ENCODE data around the gene XRCC5. TPM values are rescaled to one million over a fixed set of nuclear protein-coding genes. Genes with fewer than 3 reads are reported as not detected.

XRCC5 gene
- total and polyA plus RNA-seq, 7 experiments from 2014 or later, result 168 to 347 (median 231) TPM

GRCh38 chr2:216119986-216120385 lies 10.8 kb downstream of the XRCC5 start:
- H3K36me3 Mint-ChIP-seq, result peaks cover 17 to 65% (median 58%) of the 10 kb centered on the region in 5 donors
- peak overlapping the region; percentile 47 for H3K27ac ChIP-seq (ENCODE audit: low read depth, low read length)

GRCh38 chr2:216121255-216121654 lies 12.1 kb downstream of the XRCC5 start:
- peaks cover 6 to 37% of the 10 kb centered on the region in 2 donors for H3K4me1 ChIP-seq (ENCODE audit: control insufficient read depth in 2 of 2, insufficient read depth in 2 of 2, low read length in 2 of 2)
- no peak for DNase-seq
- H3K4me3 ChIP-seq (ENCODE audit: low read length), result no peak overlapping the region
- Mint-ChIP-seq H3K27me3 (no peaks in the 10 kb centered on the region), H3K27ac (peak overlapping the region in 8 of 9 donors; percentile 60 to 86 (median 77)), H3K9me3 (no peaks in the 10 kb centered on the region), H3K4me1 (peaks cover 46 to 92% (median 76%) of the 10 kb centered on the region in 7 donors), H3K4me3 (peak overlapping the region in 5 of 10 donors; percentile 17 to 99 (median 52)), H3K36me3 (peaks cover 17 to 74% (median 59%) of the 10 kb centered on the region in 5 donors)
- ChIA-PET POLR2A (interaction anchor here (1.8 kb wide), 1 partner anchor 11 kb away, joined by 13 read pairs; the partner anchor contains the start of gene XRCC5), CTCF (no interaction called here)
- H3K27ac ChIP-seq (ENCODE audit: low read depth, low read length), result peak overlapping the region; percentile 35
- no peaks in the 10 kb centered on the region for H3K9me3 ChIP-seq (ENCODE audit: control insufficient read depth in 2 of 3, low read length in 3 of 3)
- H3K36me3 ChIP-seq (ENCODE audit: control insufficient read depth in 2 of 3, insufficient read depth in 3 of 3, low read length in 3 of 3), result peaks cover 49 to 83% (median 65%) of the 10 kb centered on the region in 3 experiments
- ATAC-seq, result no peak
- H3K27me3 ChIP-seq (ENCODE audit: control insufficient read depth in 2 of 2, insufficient read depth in 2 of 2, low read length in 2 of 2), result no peaks in the 10 kb centered on the region
- intact Hi-C loops (cut with micrococcal nuclease), result no loop called here

More at GRCh38 chr2:216119986-216120385, 10.8 kb downstream of the XRCC5 start:
- ATAC-seq, result peak; percentile 75
- Histone ChIP-seq H3K4me3 (ENCODE audit: low read length) (no peak overlapping the region), H3K4me1 (ENCODE audit: control insufficient read depth in 2 of 2, insufficient read depth in 2 of 2, low read length in 2 of 2) (peaks cover 12 to 41% of the 10 kb centered on the region in 2 donors), H3K27me3 (ENCODE audit: control insufficient read depth in 2 of 2, insufficient read depth in 2 of 2, low read length in 2 of 2) (no peaks in the 10 kb centered on the region), H3K9me3 (ENCODE audit: control insufficient read depth in 2 of 3, low read length in 3 of 3) (no peaks in the 10 kb centered on the region), H3K36me3 (ENCODE audit: control insufficient read depth in 2 of 3, insufficient read depth in 3 of 3, low read length in 3 of 3) (peaks cover 43 to 74% (median 62%) of the 10 kb centered on the region in 3 experiments)
- peak overlapping the region; percentile 70 to 90 (median 86) for H3K27ac Mint-ChIP-seq
- no peaks in the 10 kb centered on the region for H3K9me3 Mint-ChIP-seq
- H3K4me3 Mint-ChIP-seq, result peak overlapping the region; percentile 6 to 99 (median 60)
- intact Hi-C loops (cut with micrococcal nuclease), result loop anchor here (1.0 kb wide), 3 partner anchors 7 to 11 kb away; no protein-coding TSS in a partner anchor
- peaks cover 48 to 94% (median 87%) of the 10 kb centered on the region in 7 donors for H3K4me1 Mint-ChIP-seq
- DNase-seq, result peak in 6 of 9 donors; percentile 19 to 64 (median 48)
- H3K27me3 Mint-ChIP-seq, result no peaks in the 10 kb centered on the region
- ChIA-PET POLR2A (interaction anchor here (1.5 to 1.8 kb wide), 3 partner anchors 10 to 12 kb away, joined by 5 to 13 read pairs (median 5); partner anchors contain the start of gene XRCC5), CTCF (interaction anchor here (1.3 to 1.5 kb wide), 2 partner anchors 10 to 56 kb away, joined by 3 to 5 read pairs; no protein-coding TSS in a partner anchor)

- Mint-ChIP-seq H3K27me3 (no peaks in the 10 kb centered on the region), H3K4me1 (peaks cover 26 to 87% (median 70%) of the 10 kb centered on the region in 7 donors), H3K4me3 (peak overlapping the region in 2 of 10 donors; percentile 11 to 18), H3K27ac (peak overlapping the region in 4 of 9 donors; percentile 31 to 56 (median 47)), H3K36me3 (peaks cover 15 to 71% (median 63%) of the 10 kb centered on the region in 5 donors), H3K9me3 (no peaks in the 10 kb centered on the region)
- Histone ChIP-seq H3K27me3 (ENCODE audit: control insufficient read depth in 2 of 2, insufficient read depth in 2 of 2, low read length in 2 of 2) (no peaks in the 10 kb centered on the region), H3K27ac (ENCODE audit: low read depth, low read length) (no peak overlapping the region), H3K9me3 (ENCODE audit: control insufficient read depth in 2 of 3, low read length in 3 of 3) (no peaks in the 10 kb centered on the region), H3K4me1 (ENCODE audit: control insufficient read depth in 2 of 2, insufficient read depth in 2 of 2, low read length in 2 of 2) (peaks cover 0 to 7% of the 10 kb centered on the region in 2 donors), H3K36me3 (ENCODE audit: control insufficient read depth in 2 of 3, insufficient read depth in 3 of 3, low read length in 3 of 3) (peaks cover 40 to 78% (median 67%) of the 10 kb centered on the region in 3 experiments), H3K4me3 (ENCODE audit: low read length) (no peak overlapping the region)
- no peak for DNase-seq
- CTCF ChIA-PET, result no interaction called here
- intact Hi-C loops (cut with micrococcal nuclease), result loop anchor here in 1 of 2 donors (1.0 to 5.0 kb wide), 2 partner anchors 8 to 35 kb away; no protein-coding TSS in a partner anchor
- ATAC-seq, result no peak
- POLR2A ChIA-PET, result interaction anchor here (0.6 to 0.7 kb wide), 2 partner anchors 9 to 245 kb away, joined by 3 read pairs; partner anchors contain the start of gene MARCHF4
Measured at GRCh38 chr2:216126943-216127342, 17.8 kb downstream of the XRCC5 start.

GRCh38 chr2:216130346-216130971 lies 21.3 kb downstream of the XRCC5 start:
- intact Hi-C loops (cut with micrococcal nuclease), result no loop called here
- Mint-ChIP-seq H3K27me3 (no peaks in the 10 kb centered on the region), H3K4me3 (peak overlapping the region in 5 of 10 donors; percentile 6 to 58 (median 42)), H3K36me3 (peaks cover 18 to 77% (median 72%) of the 10 kb centered on the region in 5 donors), H3K9me3 (no peaks in the 10 kb centered on the region), H3K27ac (peak overlapping the region; percentile 6 to 75 (median 56)), H3K4me1 (peaks cover 30 to 89% (median 79%) of the 10 kb centered on the region in 7 donors)
- H3K36me3 ChIP-seq (ENCODE audit: control insufficient read depth in 2 of 3, insufficient read depth in 3 of 3, low read length in 3 of 3), result peaks cover 40 to 79% (median 70%) of the 10 kb centered on the region in 3 experiments
- H3K27ac ChIP-seq (ENCODE audit: low read depth, low read length), result no peak overlapping the region
- no peaks in the 10 kb centered on the region for H3K9me3 ChIP-seq (ENCODE audit: control insufficient read depth in 2 of 3, low read length in 3 of 3)
- ATAC-seq (no peak), DNase-seq (no peak)
- no peaks in the 10 kb centered on the region for H3K27me3 ChIP-seq (ENCODE audit: control insufficient read depth in 2 of 2, insufficient read depth in 2 of 2, low read length in 2 of 2)
- H3K4me1 ChIP-seq (ENCODE audit: control insufficient read depth in 2 of 2, insufficient read depth in 2 of 2, low read length in 2 of 2), result peaks cover 0 to 19% of the 10 kb centered on the region in 2 donors
- ChIA-PET POLR2A (interaction anchor here (0.6 to 1.3 kb wide), 3 partner anchors 11 to 25 kb away, joined by 3 to 5 read pairs (median 4); no protein-coding TSS in a partner anchor), CTCF (interaction anchor here (1.4 kb wide), 1 partner anchor 10 kb away, joined by 4 read pairs; no protein-coding TSS in a partner anchor)
- no peak overlapping the region for H3K4me3 ChIP-seq (ENCODE audit: low read length)

GRCh38 chr2:216131175-216131926 lies 22.2 kb downstream of the XRCC5 start:
- no peaks in the 10 kb centered on the region for H3K9me3 Mint-ChIP-seq
- Histone ChIP-seq H3K9me3 (ENCODE audit: control insufficient read depth in 2 of 3, low read length in 3 of 3) (no peaks in the 10 kb centered on the region), H3K4me1 (ENCODE audit: control insufficient read depth in 2 of 2, insufficient read depth in 2 of 2, low read length in 2 of 2) (peaks cover 0 to 16% of the 10 kb centered on the region in 2 donors), H3K27me3 (ENCODE audit: control insufficient read depth in 2 of 2, insufficient read depth in 2 of 2, low read length in 2 of 2) (no peaks in the 10 kb centered on the region), H3K4me3 (ENCODE audit: low read length) (no peak overlapping the region), H3K36me3 (ENCODE audit: control insufficient read depth in 2 of 3, insufficient read depth in 3 of 3, low read length in 3 of 3) (peaks cover 33 to 78% (median 70%) of the 10 kb centered on the region in 3 experiments), H3K27ac (ENCODE audit: low read depth, low read length) (no peak overlapping the region)
- H3K4me3 Mint-ChIP-seq, result peak overlapping the region in 9 of 10 donors; percentile 10 to 58 (median 29)
- peaks cover 21 to 77% (median 70%) of the 10 kb centered on the region in 5 donors for H3K36me3 Mint-ChIP-seq
- DNase-seq, result peak in 6 of 9 donors; percentile 19 to 37 (median 32)
- H3K27ac Mint-ChIP-seq, result peak overlapping the region; percentile 41 to 82 (median 71)
- H3K4me1 Mint-ChIP-seq, result peaks cover 26 to 87% (median 79%) of the 10 kb centered on the region in 7 donors
- intact Hi-C loops (cut with micrococcal nuclease), result loop anchor here in 1 of 2 donors (1.0 kb wide), 1 partner anchor 11 kb away; no protein-coding TSS in a partner anchor
- ATAC-seq, result peak; percentile 56
- H3K27me3 Mint-ChIP-seq, result no peaks in the 10 kb centered on the region
- ChIA-PET POLR2A (interaction anchor here (0.6 to 1.3 kb wide), 2 partner anchors 11 to 24 kb away, joined by 3 to 5 read pairs; no protein-coding TSS in a partner anchor), CTCF (interaction anchor here (0.6 to 1.4 kb wide), 3 partner anchors 9 to 22 kb away, joined by 3 to 4 read pairs (median 3); no protein-coding TSS in a partner anchor)
